CD4-positive, CD25-positive, alpha-beta regulatory T cell (primary cell): ENCODE results near the gene KIF3B. TPM values are rescaled to one million over a fixed set of nuclear protein-coding genes. Genes with fewer than 3 reads are reported as not detected.
"Not testable (repeated sequence)": the region's sequence is repeated elsewhere in the genome, so short reads cannot be mapped to it uniquely, and the experiment has no call there.

Experiments used
- ATAC-seq, 2 donors: fragments of 150-1000 bp; cut with Tn5 transposase; one replicate each; pipeline ENCODE4 v1.10.0; 2021; ENCODE audit warnings: low read depth in 2 of 2, moderate number of reproducible peaks in 2 of 2, moderate library complexity in 1 of 2
- DNase-seq, 3 donors: peaks; one replicate each; pipeline versions ENCODE4 v3.0.0 to v3.0.0-alpha.2; 2012 to 2022; ENCODE audit warnings: mixed read lengths in 1 of 3
- H3K27ac ChIP-seq: one replicate; pipeline ENCODE4 v1.7.0; 2013; ENCODE audit warnings: mild to moderate bottlenecking, low read length; ENCODE audit not compliant: insufficient read depth, poor library complexity, severe bottlenecking
- H3K27me3 ChIP-seq: one replicate; pipeline ENCODE4 v1.7.0; 2013; ENCODE audit warnings: low read length; ENCODE audit not compliant: control insufficient read depth, insufficient read depth
- H3K36me3 ChIP-seq: one replicate; pipeline ENCODE4 v1.7.0; 2013; ENCODE audit warnings: mild to moderate bottlenecking, low read length, moderate library complexity; ENCODE audit not compliant: control insufficient read depth, insufficient read depth
- H3K4me1 ChIP-seq: 2 replicates; pipeline ENCODE4 v1.7.0; 2013; ENCODE audit warnings: mild to moderate bottlenecking, low read length; ENCODE audit not compliant: insufficient read depth, control insufficient read depth, poor library complexity, severe bottlenecking
- H3K4me3 ChIP-seq: one replicate; pipeline ENCODE4 v1.7.0; 2013; ENCODE audit warnings: low read depth, mild to moderate bottlenecking, low read length, moderate library complexity
- H3K9me3 ChIP-seq, 2 experiments: 1 replicate in 1 of 2; 2 replicates in 1 of 2; pipeline ENCODE4 v1.7.0; 2013; ENCODE audit warnings: low read length in 2 of 2, mild to moderate bottlenecking in 1 of 2, moderate library complexity in 1 of 2; ENCODE audit not compliant: control insufficient read depth in 2 of 2
- H3K27ac Mint-ChIP-seq, 3 donors: one replicate each; pipeline ENCODE4 v1.8.0; 2020 to 2022; ENCODE audit warnings: mild to moderate bottlenecking in 3 of 3, mixed read lengths in 3 of 3, moderate library complexity in 2 of 3
- H3K27me3 Mint-ChIP-seq: one replicate; pipeline ENCODE4 v1.8.0; 2022; ENCODE audit warnings: mild to moderate bottlenecking, mixed read lengths
- H3K36me3 Mint-ChIP-seq: one replicate; pipeline ENCODE4 v1.8.0; 2020; ENCODE audit warnings: mixed read lengths
- H3K4me1 Mint-ChIP-seq, 4 donors: one replicate each; pipeline ENCODE4 v1.8.0; 2020 to 2022; ENCODE audit warnings: mixed read lengths in 4 of 4, mild to moderate bottlenecking in 1 of 4
- H3K4me3 Mint-ChIP-seq, 4 donors: one replicate each; pipeline ENCODE4 v1.8.0; 2020 to 2022; ENCODE audit warnings: mild to moderate bottlenecking in 4 of 4, mixed read lengths in 4 of 4, moderate library complexity in 3 of 4
- H3K9me3 Mint-ChIP-seq, 7 donors: one replicate each; pipeline ENCODE4 v1.8.0; 2020 to 2022; ENCODE audit warnings: mixed read lengths in 7 of 7, mild to moderate bottlenecking in 3 of 7, moderate library complexity in 2 of 7
- polyA plus RNA-seq, 4 donors: library from polyadenylated mRNA; unstranded; fragments of 300-500 nt; fragmentation: Illumina TruSeq; gene quantifications; one replicate each; pipeline ENCODE4 v1.2.3, GENCODE V29; 2021
- total RNA-seq: library from RNA; stranded (reverse); gene quantifications from one replicate; pipeline ENCODE4 v1.2.3, GENCODE V29; 2022

KIF3B gene
- total and polyA plus RNA-seq, 5 donors from 2014 or later = 1.8 to 19.6 (median 2.9) TPM

DNA sequence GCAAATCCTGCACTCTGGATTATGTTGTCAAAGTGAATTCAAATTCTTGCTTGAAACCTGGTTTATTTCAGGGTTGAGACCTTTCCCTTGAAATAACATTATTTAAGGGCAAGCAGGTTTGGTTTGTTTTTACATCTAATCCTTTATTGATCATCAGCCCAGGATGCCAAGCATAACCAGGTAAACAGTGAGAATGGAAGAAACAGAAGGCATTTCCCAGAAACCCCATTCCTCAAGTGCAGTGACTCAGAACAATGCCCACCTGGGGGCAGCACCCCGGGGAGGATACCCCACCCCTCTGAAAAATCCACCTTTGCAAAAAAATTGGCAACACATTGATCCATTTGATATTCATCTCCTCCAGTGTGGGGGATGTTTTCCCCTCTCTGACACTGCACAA, 37.2 kb upstream of the KIF3B start:
- H3K9me3 Mint-ChIP-seq = no peaks in the 10 kb centered on the region
- Histone ChIP-seq H3K4me3 (no peak overlapping the region), H3K9me3 (no peaks in the 10 kb centered on the region), H3K4me1 (no peaks in the 10 kb centered on the region), H3K27me3 (no peaks in the 10 kb centered on the region), H3K36me3 (peaks cover 8% of the 10 kb centered on the region), H3K27ac (no peak overlapping the region)
- H3K27me3 Mint-ChIP-seq = no peaks in the 10 kb centered on the region
- DNase-seq (no peak), ATAC-seq (no peak)
- H3K27ac Mint-ChIP-seq = no peak overlapping the region
- H3K4me1 Mint-ChIP-seq = peaks cover 0 to 5% (median 3%) of the 10 kb centered on the region in 4 donors
- peaks cover 18% of the 10 kb centered on the region for H3K36me3 Mint-ChIP-seq
- no peak overlapping the region for H3K4me3 Mint-ChIP-seq

DNA sequence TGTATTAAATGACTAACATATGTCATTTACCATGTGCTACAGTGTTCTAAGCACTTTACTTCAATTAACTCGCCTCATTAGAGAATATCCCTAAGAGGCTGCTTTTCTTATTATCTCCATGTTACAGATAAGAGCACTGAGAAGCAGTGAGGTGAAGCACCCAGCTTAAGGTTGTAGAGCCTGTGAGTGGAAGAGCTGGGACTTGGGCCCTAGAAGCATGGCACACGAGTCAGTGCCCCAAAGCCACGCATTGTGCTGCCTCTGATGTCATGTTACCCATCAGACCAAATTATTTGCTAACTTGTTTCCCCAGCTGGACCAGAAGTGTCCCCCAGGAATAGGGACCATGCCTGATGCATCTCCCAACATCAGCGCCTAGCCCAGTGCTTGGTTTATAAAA, 35.6 kb upstream of the KIF3B start:
- Mint-ChIP-seq H3K4me1 (peaks cover 0 to 5% (median under 1%) of the 10 kb centered on the region in 4 donors), H3K36me3 (peaks cover 7% of the 10 kb centered on the region), H3K27me3 (no peaks in the 10 kb centered on the region), H3K27ac (no peak overlapping the region), H3K4me3 (no peak overlapping the region), H3K9me3 (no peaks in the 10 kb centered on the region)
- Histone ChIP-seq H3K4me3 (no peak overlapping the region), H3K36me3 (no peaks in the 10 kb centered on the region), H3K4me1 (no peaks in the 10 kb centered on the region), H3K27me3 (no peaks in the 10 kb centered on the region), H3K27ac (no peak overlapping the region), H3K9me3 (no peaks in the 10 kb centered on the region)
- ATAC-seq (no peak), DNase-seq (no peak)

- Histone ChIP-seq H3K36me3 (no peaks in the 10 kb centered on the region), H3K27me3 (no peaks in the 10 kb centered on the region), H3K4me3 (no peak overlapping the region), H3K9me3 (no peaks in the 10 kb centered on the region), H3K27ac (no peak overlapping the region), H3K4me1 (no peaks in the 10 kb centered on the region)
- ATAC-seq (no peak), DNase-seq (no peak)
- Mint-ChIP-seq H3K9me3 (no peaks in the 10 kb centered on the region), H3K27ac (peak overlapping the region in 1 of 3 donors; percentile 60), H3K36me3 (no peaks in the 10 kb centered on the region), H3K4me1 (peaks cover 4 to 5% (median 5%) of the 10 kb centered on the region in 4 donors), H3K4me3 (no peak overlapping the region), H3K27me3 (no peaks in the 10 kb centered on the region)
Observed at GRCh38 chr20:32244150-32244823, 33.2 kb upstream of the KIF3B start.

- Histone ChIP-seq H3K27ac (no peak overlapping the region), H3K27me3 (no peaks in the 10 kb centered on the region), H3K36me3 (no peaks in the 10 kb centered on the region), H3K9me3 (no peaks in the 10 kb centered on the region), H3K4me1 (peaks cover 2% of the 10 kb centered on the region), H3K4me3 (no peak overlapping the region)
- Mint-ChIP-seq H3K27me3 (no peaks in the 10 kb centered on the region), H3K27ac (peak overlapping the region in 1 of 3 donors; percentile 60), H3K9me3 (no peaks in the 10 kb centered on the region), H3K4me1 (peaks cover 6 to 12% (median 10%) of the 10 kb centered on the region in 4 donors), H3K4me3 (no peak overlapping the region), H3K36me3 (no peaks in the 10 kb centered on the region)
- no peak for ATAC-seq
- DNase-seq = no peak
Observed at GRCh38 chr20:32244959-32245358, 32.5 kb upstream of the KIF3B start.

- not testable (repeated sequence) for H3K36me3 ChIP-seq, H3K4me3 Mint-ChIP-seq, H3K27ac Mint-ChIP-seq, H3K4me3 ChIP-seq, H3K27ac ChIP-seq, H3K9me3 ChIP-seq, H3K36me3 Mint-ChIP-seq, DNase-seq, H3K9me3 Mint-ChIP-seq, H3K27me3 Mint-ChIP-seq, ATAC-seq, H3K27me3 ChIP-seq, H3K4me1 ChIP-seq
- H3K4me1 Mint-ChIP-seq = peaks cover 9 to 15% (median 11%) of the 10 kb centered on the region in 4 donors
Observed at GRCh38 chr20:32246208-32246607, 31.2 kb upstream of the KIF3B start.

DNA sequence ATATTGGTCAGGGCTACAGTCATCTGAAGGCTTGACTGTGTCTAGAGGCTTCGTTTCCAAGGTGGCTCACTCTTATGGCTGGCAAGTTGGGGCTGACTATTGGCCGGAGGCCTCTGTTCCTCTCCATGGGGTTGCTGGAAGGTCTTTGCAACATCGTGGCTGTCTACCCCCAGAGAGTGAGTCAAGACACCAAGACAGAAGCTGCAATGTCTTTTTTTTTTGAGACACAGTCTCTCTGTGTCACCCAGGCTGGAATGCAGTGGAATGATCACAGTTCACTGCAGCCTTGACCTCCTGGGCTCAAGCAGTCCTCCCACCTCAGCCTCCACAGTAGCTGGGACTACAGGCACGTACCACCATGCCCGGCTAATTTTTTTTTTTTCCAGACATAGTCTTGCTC, 29.4 kb upstream of the KIF3B start:
- H3K27ac Mint-ChIP-seq = no peak overlapping the region
- H3K27me3 ChIP-seq = no peaks in the 10 kb centered on the region
- H3K4me1 ChIP-seq = peaks cover 10% of the 10 kb centered on the region
- no peak overlapping the region for H3K4me3 Mint-ChIP-seq
- no peaks in the 10 kb centered on the region for H3K36me3 ChIP-seq
- H3K36me3 Mint-ChIP-seq = no peaks in the 10 kb centered on the region
- no peaks in the 10 kb centered on the region for H3K27me3 Mint-ChIP-seq
- H3K9me3 Mint-ChIP-seq = peaks cover 0 to 2% (median 0%) of the 10 kb centered on the region in 7 donors
- no peaks in the 10 kb centered on the region for H3K9me3 ChIP-seq
- no peak overlapping the region for H3K27ac ChIP-seq
- peaks cover 17 to 28% (median 23%) of the 10 kb centered on the region in 4 donors for H3K4me1 Mint-ChIP-seq
- H3K4me3 ChIP-seq = no peak overlapping the region
- no peak for ATAC-seq
- DNase-seq = no peak

- H3K4me3 Mint-ChIP-seq = peak overlapping the region; percentile 8 to 71 (median 30)
- no peaks in the 10 kb centered on the region for H3K27me3 Mint-ChIP-seq
- peak overlapping the region; percentile 63 to 93 (median 91) for H3K27ac Mint-ChIP-seq
- Histone ChIP-seq H3K4me1 (peaks cover 10% of the 10 kb centered on the region), H3K4me3 (peak overlapping the region; percentile 48), H3K27me3 (no peaks in the 10 kb centered on the region), H3K27ac (peak overlapping the region; percentile 70), H3K9me3 (no peaks in the 10 kb centered on the region), H3K36me3 (no peaks in the 10 kb centered on the region)
- H3K36me3 Mint-ChIP-seq = no peaks in the 10 kb centered on the region
- ATAC-seq = peak; percentile 91 to 96
- peaks cover 17 to 31% (median 23%) of the 10 kb centered on the region in 4 donors for H3K4me1 Mint-ChIP-seq
- peaks cover 0 to 2% (median 0%) of the 10 kb centered on the region in 7 donors for H3K9me3 Mint-ChIP-seq
- DNase-seq = peak; percentile 36 to 87 (median 83)
Observed at GRCh38 chr20:32249030-32249738, 28.3 kb upstream of the KIF3B start.
